NCI-H774 (cell line): ENCODE data around the gene CEBPG.

ENCODE experiments used
- DNase-seq: peaks from one replicate; lab custom pipeline; 2025; lab: John Stamatoyannopoulos, UW

Gene CEBPG

DNA sequence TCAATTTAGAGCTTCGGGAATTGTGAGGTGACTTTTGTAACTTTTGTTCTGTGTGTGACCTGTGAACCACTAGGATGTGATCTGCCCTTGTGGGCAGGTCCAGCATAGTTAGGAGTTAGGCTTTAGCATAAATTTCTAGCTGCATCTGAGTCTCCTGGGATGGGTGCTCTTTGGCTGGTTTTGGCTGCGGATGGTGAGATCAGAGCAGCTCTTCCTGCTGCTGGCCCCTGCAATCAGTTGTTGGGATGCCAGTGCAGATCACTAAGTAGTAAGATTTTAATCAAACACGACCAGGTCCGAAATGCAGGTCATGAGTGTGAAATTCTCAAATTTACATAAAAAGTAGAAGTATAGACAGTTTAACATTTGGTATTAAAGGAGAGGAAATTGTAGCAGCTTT, 8.5 kb downstream of the CEBPG start:
- DNase-seq: no peak

- no peak for DNase-seq
Measured at GRCh38 chr19:33382982-33383381, 9.5 kb downstream of the CEBPG start.

GRCh38 chr19:33383720-33384292, 10.3 kb downstream of the CEBPG start:
- no peak for DNase-seq

- DNase-seq: no peak
Measured at GRCh38 chr19:33384983-33385382, 11.5 kb downstream of the CEBPG start.

DNA sequence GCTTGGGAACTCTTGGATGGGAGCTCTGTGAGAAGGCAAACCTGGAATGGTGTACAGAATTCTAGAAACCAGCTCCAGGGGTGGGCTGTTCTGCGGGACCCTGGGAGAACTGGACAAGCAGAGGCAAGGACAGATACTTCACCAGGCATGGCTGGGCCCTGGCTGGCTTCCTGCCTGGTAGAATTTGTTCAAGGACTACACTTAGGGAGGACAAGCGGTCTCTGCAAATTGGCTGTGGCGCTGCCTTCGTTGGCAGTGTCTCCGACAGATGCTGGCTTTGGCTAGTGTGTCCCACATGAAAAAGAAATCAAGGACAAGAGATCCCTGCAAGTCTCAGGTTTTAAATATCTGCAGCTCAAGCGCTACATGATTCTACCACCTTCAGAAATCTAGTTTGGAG, 12.4 kb downstream of the CEBPG start:
- DNase-seq: no peak

GRCh38 chr19:33386361-33386858, 12.9 kb downstream of the CEBPG start:
- DNase-seq: no peak

GRCh38 chr19:33387351-33388230, 14.1 kb downstream of the CEBPG start:
- DNase-seq: no peak

GRCh38 chr19:33388231-33388724, 14.8 kb downstream of the CEBPG start:
- DNase-seq: no peak

DNA sequence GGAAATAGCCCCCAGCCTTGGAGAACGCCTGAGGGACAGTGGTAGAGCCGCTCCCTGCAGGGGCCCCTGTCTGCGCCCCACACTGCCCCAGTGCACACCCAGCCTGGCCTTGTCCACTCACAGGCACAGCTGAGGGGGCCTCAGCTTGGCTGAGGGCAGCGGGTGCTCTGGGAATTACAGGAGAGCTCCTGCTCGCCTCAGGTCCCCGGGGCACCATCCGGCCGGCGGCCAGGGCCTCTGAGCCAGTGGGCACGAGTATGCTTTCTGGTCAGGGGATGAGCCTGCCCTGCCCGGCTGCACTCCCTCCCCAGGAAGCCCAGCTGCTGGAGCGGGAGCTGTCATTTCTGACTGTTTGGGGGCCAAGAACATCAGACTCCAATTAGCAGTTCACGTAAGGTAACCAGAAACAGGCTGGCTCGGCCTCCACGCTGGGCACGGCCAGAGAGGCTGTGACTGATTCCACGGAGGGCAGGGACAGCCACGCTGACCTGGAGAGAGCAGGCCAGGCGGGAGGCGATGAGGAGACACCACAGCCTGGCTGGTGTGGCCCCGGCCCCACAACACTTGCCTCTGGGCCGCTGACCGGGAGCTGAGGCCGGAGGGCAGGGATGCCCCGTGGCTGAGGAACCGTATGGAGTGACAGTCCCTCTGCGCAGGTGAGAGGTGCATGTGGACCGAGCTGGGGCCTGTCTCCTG, 15.4 kb downstream of the CEBPG start:
- DNase-seq: no peak

- DNase-seq: no peak
Measured at GRCh38 chr19:33389421-33390100, 16.1 kb downstream of the CEBPG start.

GRCh38 chr19:33390101-33390907, 16.8 kb downstream of the CEBPG start:
- DNase-seq: no peak

- DNase-seq: no peak
Measured at GRCh38 chr19:33390908-33391630, 17.6 kb downstream of the CEBPG start.

DNA sequence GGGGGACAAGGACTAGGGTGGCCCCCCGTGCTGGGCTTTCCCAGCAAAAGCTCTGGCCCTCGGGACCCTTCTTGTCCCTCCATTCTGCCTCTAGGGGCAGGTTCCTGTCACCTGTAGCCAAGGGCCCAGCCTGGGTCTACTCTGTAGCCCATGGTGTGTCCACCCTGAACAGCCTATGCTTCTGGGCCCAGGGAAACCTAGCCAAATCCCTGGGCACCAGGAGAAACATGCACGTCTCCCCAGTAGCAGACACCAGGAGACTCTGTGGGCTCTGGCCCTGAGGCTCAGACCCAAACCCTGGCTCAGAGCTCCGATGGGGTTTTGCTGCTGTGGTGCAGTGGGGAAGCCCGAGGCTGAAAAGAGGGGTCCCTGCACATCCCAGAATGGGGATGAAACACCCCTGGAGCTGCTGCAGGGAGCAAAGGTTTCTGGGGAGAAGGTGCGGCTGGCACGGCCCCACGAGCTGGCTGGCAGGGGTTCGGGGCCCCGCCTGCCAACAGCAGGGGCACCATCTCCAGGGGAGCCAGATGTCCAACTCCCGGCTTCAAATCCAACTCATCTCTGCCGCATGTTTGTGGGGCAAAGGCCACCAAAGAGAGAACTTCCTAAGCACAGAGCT, 18.2 kb downstream of the CEBPG start:
- DNase-seq: no peak

DNA sequence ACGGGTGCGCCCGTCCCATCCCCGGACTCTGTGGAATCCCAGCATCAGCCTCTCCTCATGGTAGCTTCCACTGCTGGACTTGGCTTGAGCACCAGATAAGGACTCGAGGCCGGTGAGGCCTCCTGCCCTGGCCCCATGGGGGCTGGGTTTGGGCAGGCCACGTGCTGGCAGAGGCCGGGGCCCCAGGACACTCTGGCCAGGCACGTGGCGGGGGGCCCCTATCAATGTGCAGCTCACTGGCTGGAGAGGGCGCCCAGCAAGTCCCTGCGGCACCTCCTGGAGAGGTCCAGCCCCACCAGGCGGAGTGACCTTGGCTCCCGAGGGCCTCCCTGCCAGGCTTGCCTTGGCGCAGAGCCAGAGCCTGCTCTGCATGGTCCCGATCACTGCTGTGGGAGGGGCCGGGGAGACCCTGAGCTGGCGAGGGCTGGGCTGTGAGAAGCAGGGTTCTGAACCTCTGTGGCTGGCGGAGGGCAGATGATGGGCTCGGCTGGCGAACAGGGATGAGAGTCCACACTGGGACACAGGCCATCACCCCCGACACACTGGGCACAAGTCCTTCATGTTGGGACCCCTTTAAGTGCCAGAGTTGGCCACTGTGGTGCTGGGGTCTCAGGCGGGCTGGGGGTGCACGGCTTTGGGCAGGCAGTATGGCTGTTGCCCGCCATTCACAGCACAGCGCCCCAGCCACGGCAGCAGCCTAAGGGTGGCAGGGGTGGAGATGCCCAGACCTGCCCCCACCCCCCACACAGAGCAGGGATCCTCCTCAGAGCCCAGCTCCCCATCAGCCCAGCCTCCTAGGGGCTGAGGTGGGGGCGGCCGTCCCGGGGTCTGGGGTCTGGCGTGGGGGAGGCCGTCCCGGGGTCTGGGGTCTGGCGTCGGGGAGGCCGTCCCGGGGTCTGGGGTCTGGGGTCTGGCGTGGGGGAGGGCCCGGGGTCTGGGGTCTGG, 19.1 kb downstream of the CEBPG start:
- DNase-seq: no peak

DNA sequence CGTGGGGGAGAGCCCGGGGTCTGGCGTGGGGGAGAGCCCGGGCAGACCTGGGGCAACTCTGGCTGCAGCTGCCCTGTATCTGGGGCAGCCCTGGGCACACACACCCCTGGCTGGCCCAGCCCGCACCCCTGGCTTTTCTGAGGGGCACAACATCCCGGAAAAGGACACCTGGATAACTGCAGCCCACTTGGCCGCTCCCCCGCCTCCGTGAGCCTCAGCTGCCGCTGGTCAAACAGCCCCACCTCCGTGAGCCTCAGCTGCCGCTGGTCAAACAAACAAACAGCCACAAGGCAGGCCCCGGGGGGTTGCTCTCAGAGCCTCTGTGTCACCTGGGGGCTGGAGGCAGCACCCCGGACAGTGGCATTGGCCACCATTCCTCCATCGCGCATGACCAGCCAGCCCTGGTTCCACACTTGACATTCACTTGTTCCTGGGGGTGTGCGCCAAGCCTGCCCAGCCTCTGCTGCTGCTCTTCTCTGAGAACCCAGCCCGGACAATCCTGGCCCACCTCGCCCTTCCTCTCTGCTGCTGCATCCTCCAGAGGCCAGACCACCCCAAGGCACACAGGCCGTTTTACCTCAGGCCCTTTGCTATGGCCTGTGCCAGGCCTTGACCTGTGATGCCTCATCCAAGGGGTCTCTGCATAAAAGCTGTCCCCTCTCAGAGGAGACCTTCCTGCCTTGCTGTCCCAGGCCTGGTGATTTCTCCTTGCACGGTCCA, 19.9 kb downstream of the CEBPG start:
- no peak for DNase-seq

DNA sequence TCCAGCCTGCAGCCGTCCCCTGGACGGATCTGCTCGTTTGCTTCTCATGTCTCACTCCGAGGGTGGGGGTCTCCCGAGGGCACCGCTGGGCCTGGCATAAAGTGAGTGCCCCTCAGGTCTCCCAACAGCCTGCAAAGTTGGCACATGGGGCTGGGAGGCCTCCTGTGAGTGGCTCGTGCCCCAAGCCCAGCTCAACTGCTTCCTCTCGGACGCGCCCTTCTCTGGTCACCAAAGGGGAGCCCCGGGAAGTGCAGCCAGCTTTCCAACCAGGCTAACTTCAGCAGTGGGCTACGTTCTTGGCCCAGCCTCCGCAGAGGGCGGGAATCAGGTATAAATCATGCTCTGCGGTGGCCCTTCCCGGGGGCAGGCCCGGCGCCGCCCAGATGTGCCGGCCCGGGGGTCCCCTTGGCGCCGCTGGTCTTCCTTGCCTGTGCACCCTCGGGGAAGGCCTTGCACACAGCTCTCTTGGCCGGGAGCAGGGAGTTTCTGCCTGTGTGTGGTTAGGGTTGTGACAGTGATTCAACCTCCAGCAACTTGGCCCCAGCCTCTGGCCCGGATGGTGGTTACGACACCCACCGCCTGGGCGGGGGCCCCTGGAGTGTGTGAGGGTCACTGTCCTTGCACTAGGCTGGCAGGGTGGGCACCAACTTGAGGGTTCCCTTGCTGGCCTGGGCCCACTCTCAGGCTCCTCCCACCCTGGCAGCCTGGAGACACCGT, 20.7 kb downstream of the CEBPG start:
- no peak for DNase-seq

GRCh38 chr19:33394723-33395560, 21.4 kb downstream of the CEBPG start:
- no peak for DNase-seq
